ENCODE results near the gene PCSK5.

PCSK5 gene

DNA sequence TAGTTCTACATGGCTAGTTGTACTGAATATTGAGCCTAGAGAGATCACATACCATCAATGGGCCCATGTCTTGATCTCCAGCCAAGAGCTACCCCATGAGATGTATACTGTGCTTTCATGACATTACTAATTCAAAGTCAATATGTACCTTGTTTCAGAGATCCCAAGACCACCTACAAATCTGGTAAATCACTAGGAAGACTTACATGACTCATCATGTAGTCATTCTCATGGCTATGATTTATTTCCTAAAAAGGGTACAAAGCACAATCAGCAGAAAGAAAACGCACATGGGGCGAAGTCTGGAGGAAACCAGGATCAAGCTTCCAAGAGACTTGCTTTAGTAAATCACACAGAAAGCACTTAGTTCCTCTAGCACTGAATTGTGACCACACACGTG is 103.0 kb downstream of the PCSK5 start:
- TF ChIP-seq, protein P1, sequence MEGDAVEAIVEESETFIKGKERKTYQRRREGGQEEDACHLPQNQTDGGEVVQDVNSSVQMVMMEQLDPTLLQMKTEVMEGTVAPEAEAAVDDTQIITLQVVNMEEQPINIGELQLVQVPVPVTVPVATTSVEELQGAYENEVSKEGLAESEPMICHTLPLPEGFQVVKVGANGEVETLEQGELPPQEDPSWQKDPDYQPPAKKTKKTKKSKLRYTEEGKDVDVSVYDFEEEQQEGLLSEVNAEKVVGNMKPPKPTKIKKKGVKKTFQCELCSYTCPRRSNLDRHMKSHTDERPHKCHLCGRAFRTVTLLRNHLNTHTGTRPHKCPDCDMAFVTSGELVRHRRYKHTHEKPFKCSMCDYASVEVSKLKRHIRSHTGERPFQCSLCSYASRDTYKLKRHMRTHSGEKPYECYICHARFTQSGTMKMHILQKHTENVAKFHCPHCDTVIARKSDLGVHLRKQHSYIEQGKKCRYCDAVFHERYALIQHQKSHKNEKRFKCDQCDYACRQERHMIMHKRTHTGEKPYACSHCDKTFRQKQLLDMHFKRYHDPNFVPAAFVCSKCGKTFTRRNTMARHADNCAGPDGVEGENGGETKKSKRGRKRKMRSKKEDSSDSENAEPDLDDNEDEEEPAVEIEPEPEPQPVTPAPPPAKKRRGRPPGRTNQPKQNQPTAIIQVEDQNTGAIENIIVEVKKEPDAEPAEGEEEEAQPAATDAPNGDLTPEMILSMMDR (IDR thresholded peaks at IDR 0.05; ENCODE audit: control insufficient read depth, extremely low read depth, insufficient read depth): no peak
- DNase-seq (ENCODE audit: low read depth): no peak

DNA sequence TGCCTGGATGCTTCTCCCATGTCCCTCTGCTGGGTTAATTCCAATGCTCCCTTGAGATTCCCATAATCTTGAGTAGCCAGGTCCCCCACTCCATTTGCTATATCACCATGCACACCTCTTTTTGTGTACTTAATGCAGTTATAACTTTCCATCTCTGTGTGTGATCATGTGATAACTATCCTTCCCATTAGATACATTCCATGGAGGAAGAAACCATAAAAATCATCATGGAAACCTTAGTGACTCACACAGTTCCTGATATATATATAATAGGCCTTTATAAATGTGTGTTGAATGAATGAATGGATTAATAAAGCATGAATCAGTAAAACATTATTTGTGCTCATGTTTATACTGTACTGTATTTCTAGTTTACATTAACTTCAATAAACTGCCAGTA is 104.6 kb downstream of the PCSK5 start:
- no peak for DNase-seq (ENCODE audit: low read depth)
- no peak overlapping the region for H3K4me3 ChIP-seq (ENCODE audit: low read depth, low read length)
- TF ChIP-seq, protein P1 (IDR thresholded peaks at IDR 0.05; ENCODE audit: control insufficient read depth, extremely low read depth, insufficient read depth): no peak

More for the DNA sequence above, 103.0 kb downstream of the PCSK5 start:
- no peak overlapping the region for H3K4me3 ChIP-seq (ENCODE audit: low read depth, low read length)

DNA sequence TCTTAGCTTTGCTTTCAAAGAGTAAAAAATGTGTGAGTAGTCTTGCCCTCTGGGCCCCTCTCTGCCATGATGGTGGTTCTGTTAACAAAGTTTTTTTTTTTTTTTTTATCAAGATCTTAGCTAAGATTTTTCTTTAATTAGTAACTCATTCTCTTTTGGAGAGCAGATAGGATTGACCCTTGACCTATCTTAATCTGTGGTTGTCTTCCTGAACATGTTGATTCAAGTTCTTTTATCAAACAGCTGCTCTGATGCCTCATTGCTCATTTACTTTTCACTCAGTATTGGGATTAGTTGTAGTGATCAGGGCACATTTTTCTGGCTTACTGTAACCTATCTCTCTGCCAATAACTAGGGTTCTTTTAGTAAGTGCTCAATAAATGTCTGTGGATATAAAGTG is 106.3 kb downstream of the PCSK5 start:
- no peak overlapping the region for H3K4me3 ChIP-seq (ENCODE audit: low read depth, low read length)
- no peak for DNase-seq (ENCODE audit: low read depth)
- TF ChIP-seq, protein P1 (IDR thresholded peaks at IDR 0.05; ENCODE audit: control insufficient read depth, extremely low read depth, insufficient read depth): no peak

DNA sequence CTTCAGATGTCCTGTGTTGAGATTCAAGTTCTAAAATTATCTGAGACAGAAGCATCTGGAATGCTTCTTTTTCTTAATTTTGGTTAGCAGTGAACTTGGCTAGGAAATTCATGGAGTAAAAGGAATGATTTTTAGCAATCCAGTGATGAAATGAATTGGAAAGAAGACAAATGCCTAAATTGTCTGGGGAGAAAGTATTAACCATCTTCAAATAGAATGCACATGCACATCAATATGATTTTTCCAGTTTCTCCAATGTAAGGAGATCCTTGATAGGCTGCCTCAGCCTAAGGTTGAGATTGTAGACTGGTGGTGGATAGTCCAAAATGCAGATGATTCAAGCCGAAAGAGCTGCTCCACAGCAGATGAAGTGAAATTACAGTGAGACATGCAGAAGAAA is 106.7 kb downstream of the PCSK5 start:
- TF ChIP-seq, protein P1 (IDR thresholded peaks at IDR 0.05; ENCODE audit: control insufficient read depth, extremely low read depth, insufficient read depth): no peak
- no peak for DNase-seq (ENCODE audit: low read depth)
- no peak overlapping the region for H3K4me3 ChIP-seq (ENCODE audit: low read depth, low read length)

DNA sequence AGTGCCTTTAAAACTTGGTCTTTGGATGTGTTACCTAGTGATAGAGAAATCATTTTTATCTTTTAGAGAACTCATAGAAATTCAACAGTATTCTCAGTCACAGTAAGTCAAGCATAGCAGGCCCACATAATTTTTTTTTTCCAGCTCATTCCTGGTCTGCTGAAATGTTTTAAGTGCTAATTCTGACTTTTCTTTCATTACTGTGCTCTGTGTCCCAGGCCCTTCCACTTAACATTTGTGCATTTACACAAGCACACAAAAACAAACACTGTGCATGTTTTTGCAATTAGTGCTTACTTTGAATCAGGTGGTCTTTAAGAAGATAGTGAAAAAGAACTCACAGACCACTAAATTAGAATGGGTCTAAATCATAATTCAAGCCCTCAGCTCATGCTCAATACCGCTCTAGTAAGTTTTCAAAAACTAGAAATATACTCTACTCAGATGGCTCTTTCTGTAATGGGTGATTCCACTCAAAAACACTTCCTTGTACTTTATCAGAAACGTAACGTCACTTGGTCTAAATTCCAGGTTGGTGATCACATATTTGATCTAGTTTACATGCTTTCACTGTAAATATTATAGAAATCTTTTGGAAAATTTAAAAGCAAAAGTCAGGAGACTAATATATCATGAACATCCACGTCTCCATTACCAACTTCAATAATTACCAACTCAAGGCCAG is 107.8 kb downstream of the PCSK5 start:
- TF ChIP-seq, protein P1 (IDR thresholded peaks at IDR 0.05; ENCODE audit: control insufficient read depth, extremely low read depth, insufficient read depth): no peak
- DNase-seq (ENCODE audit: low read depth): no peak
- no peak overlapping the region for H3K4me3 ChIP-seq (ENCODE audit: low read depth, low read length)

DNA sequence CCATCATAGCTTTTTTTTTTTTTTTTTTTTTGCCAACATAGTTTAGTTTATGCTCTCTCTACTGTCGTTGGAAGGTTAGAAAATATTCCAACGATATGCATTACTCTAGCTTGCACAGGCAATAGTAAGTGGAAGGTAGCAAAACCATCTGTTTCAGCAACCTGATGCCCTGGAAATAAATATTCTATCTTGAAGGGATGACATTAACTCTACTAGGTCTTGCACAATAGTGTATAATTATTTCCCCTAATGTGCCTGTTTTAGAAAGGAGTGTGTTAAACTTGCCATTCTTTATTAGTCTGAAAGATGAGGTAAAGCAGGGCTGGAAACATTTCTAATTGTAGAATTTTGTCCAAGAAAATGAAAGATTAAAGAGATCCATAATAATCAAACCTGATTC is 111.0 kb downstream of the PCSK5 start:
- H3K4me3 ChIP-seq (ENCODE audit: low read depth, low read length): no peak overlapping the region
- TF ChIP-seq, protein P1 (IDR thresholded peaks at IDR 0.05; ENCODE audit: control insufficient read depth, extremely low read depth, insufficient read depth): no peak
- no peak for DNase-seq (ENCODE audit: low read depth)

DNA sequence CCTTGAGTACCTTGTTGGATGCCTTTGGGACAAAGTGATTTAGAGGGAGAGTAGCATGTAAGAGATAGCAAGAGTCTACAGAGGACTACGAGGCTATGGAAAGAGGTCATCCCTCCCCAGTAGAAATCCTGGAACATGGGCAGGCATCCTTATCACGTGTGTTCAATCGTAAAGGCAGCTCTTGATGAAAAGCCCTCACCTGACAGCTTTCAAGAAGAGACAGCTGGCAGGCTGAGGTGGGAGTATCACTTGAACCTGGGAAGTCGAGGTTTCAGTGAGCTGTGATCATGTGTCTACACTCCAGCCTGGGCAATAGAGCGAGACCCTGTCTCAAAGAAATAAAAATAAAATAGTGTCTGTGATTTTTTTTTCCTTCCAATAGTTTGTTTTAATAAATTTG is 112.6 kb downstream of the PCSK5 start:
- H3K4me3 ChIP-seq (ENCODE audit: low read depth, low read length): no peak overlapping the region
- no peak for DNase-seq (ENCODE audit: low read depth)
- TF ChIP-seq, protein P1 (IDR thresholded peaks at IDR 0.05; ENCODE audit: control insufficient read depth, extremely low read depth, insufficient read depth): no peak

All from LNCaP clone FGC (cell line).